ENCODE measurements around the gene D2HGDH.
"Not testable (repeated sequence)": the region's sequence is repeated elsewhere in the genome, so short reads cannot be mapped to it uniquely, and the experiment has no call there.

D2HGDH gene

GRCh38 chr2:241751152-241751551, 16.7 kb downstream of the D2HGDH start:
- DNase-seq: no peak

DNA sequence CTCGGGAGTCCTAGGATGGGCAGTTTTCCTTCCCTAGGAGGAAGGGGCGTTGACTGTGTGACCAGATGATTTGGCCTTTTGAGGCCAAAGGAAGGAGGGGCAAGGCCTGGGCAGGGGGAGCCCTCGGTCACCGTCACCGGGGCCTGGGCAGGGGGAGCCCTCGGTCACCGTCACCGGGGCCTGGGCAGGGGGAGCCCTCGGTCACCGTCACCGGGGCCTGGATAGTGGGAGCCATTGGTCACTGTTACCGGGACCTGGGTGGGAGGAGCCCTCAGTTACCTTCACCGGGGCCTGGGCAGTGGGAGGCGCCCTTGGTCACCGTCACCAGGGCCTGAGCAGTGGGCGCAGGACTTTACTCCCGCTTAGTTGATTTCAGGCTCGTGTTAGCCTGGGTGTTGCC, 17.3 kb downstream of the D2HGDH start:
- DNase-seq: no peak

GRCh38 chr2:241752253-241752652, 17.8 kb downstream of the D2HGDH start:
- no peak for DNase-seq

DNA sequence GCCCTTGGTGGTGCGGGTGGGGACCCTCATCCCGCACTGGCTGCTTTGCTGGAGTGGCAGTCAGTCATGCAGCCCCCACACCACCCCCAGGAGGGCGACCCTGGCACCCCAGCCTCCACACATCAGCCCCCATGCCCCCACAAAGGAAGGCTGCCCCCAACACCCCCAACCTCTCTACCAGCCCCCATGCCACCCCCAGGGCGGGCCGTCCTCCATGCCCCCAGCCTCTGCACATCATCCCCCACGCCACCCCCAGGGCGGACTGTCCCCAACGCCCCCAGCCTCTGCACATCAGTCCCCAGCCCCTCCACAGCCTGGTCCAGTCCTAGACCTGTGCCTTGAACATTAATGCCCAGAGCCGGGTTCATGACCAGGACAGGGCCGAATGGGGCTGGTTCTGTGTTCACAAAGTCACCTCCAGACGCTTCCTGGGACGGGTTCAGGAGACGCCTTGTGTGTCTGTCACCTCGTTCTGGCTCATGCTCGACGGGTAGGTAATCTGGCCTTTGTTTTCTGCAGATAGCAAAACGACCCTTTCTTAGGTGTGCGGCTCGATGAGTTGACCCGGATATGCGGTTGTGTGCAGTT, 18.4 kb downstream of the D2HGDH start:
- no peak for DNase-seq

DNA sequence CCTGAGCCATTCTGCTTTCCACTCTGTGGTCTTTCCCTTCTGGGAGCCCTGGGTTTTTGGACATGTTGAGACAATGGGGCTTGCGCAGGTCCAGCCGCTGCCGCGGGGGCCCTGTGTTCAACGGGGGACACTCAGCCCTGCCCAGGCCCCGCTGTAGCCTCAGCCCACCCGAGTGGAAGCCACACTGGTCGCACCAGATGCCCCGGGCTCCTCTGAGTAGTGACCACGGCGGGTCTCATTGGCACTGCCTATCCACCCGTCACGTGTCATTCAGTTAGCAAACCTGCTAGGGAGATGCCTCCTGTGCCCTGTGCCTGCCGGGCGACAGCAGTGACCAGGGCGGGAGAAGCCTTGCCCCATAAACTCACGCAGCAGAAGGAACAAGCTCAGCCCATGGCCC, 19.1 kb downstream of the D2HGDH start:
- DNase-seq: no peak

DNA sequence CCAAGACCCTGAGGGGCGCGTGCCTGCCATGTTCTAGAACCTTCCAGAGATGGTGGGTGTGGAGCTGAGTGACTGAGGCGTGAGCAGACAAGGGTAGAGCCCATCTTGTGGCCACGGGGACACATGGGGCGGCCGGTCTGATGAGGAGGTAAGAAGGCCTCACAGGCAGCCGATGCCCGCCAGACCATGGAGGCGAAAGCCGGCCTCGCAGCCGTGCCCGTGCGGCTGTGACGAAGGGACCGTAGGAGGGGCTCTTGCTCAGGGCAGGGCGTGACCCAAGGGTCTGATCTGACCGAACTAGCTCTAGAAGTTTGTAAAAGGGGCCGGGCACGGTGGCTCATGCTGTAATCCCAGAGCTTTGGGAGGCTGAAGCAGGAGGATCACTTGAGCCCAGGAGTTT, 19.6 kb downstream of the D2HGDH start:
- DNase-seq: no peak

- DNase-seq: no peak
Observed at GRCh38 chr2:241755166-241755565, 20.7 kb downstream of the D2HGDH start.

DNA sequence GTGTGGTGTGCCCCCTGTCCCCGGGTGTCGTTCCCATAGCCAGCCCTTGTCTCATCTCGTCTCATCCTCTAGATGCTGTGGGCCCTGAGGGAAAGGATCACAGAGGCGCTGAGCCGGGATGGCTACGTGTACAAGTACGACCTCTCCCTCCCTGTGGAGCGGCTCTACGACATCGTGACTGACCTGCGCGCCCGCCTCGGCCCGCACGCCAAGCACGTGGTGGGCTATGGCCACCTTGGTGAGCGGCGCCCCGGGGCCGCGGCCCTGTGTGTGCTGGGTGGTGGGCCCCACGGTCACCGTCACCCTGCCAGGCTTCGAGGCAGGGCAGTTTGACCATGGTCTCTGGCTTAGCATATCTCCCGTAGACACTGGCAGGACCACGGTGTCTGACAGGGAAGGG, 21.3 kb downstream of the D2HGDH start:
- no peak for DNase-seq

DNA sequence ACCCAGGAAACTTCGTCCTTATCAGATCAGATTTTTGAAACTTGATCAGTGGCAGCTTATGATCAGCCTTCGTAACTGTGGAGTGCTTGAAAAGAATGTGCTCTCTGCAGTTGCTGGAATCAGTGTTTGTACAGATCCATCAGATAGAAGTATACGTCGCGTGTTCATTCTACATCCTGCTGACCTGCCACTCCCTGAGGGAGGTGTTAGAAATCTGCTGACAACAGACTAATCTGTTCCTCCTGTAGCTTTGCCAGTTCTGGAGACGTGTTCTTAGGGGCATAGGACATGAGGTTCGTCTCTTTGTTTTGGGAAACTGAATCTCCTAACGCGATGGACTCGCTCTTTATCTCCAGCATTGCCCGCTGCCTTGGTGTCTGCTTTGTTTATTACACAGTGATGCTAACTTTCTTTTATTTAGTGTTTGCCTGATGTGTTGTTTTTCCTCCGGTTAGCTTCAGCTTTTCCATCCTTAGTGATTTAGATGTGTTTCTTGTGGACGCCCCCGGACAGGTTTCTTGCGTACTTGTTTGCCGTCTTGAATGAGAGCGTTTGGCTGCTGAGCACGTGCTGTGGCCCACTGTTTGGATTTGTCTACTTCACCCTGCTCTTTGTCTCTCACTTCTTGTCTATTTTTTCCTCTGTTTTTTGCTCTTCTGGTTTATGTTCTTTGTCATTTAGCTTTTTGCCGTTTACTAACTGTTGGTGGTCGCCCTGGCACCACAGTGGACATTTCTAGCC, 24.8 kb downstream of the D2HGDH start:
- no peak for DNase-seq

DNA sequence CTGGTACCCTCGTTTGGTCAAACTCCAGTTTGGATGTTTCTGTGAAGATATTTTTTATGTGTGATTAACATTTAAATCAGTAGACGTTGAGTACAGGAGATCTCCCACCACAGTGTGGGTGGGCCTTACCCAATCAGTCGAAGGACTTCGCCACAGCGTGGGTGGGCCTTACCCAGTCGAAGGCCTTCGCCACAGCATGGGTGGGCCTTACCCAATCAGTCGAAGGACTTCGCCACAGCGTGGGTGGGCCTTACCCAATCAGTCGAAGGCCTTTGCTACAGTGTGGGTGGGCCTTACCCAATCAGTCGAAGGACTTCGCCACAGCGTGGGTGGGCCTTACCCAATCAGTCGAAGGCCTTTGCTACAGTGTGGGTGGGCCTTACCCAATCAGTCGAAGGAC, 25.5 kb downstream of the D2HGDH start:
- not testable (repeated sequence) for DNase-seq

DNA sequence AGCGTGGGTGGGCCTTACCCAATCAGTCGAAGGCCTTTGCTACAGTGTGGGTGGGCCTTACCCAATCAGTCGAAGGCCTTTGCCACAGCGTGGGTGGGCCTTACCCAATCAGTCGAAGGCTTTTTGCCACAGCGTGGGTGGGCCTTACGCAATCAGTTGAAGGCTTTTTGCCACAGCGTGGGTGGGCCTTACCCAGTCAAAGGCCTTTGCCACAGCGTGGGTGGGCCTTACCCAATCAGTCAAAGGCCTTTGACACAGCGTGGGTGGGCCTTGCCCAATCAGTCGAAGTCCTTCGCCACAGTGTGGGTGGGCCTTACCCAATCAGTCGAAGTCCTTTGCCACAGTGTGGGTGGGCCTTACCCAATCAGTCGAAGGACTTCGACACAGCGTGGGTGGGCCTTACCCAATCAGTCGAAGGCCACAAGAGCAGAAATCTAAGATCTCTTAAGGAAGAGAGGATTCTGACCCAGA, 25.9 kb downstream of the D2HGDH start:
- DNase-seq: no peak

DNA sequence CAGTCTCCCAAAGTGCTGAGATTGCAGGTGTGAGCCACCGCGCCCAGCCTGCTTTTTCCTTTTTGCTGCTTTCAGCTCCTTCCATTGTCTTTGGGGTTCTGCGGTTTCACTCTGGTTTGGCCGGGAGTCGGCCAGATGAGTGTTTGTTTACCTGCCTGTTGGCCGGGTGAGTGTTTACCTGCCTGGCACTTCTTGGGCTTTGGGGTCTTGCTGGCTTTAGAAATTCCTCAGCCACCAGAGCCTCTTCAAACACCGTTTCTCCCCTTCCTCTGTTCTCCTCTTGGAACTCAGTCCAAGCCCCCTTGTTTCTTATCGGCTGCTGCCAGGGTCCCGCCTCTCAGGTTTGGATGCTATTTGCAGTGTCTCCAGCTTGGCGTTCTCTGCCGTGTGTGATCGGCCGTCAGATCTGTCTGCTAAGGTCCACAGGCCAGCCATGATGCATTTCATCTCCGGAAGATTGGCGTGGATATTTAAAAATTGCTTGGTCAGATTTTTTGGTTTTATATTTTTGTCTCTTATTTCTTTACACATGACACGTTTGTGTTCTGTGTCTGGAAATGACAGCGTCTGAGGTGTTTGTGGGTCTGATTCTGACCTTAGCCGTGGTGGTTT, 28.0 kb downstream of the D2HGDH start:
- no peak for DNase-seq

GRCh38 chr2:241762933-241763369, 28.5 kb downstream of the D2HGDH start:
- no peak for DNase-seq

DNA sequence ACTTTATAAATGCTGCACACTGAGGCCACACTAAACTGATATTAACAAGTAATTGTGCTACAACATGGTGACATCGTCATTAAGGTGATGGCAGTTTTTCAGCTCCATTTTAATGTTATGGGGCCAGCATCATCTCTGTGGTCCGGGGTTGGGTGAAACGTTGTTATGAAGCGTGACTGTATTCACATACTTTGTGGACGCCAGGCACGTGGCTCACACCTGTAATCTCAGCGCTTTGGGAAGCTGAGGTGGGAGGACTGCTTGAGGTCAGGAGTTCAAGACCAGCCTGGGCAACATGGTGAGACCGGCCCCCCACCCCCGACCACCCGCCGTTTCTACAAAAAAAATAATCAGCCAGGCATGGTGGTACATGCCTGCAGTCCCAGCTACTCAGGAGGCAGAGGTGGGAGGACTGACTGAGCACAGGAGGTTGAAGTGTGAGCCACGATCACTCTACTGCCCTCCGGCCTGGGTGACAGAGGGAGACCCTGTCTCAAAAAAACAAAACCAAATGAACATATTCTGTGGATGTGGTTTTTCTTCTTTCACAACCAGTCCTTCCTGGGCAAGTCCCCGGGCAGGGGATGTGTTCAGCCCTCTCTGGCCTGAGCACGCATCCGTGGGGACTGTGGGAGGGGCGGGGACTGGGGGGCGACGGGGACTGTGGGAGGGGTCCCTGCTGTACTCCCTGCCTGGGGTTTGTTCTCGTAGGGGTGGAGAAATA, 29.3 kb downstream of the D2HGDH start:
- no peak for DNase-seq

GRCh38 chr2:241764275-241765241, 30.1 kb downstream of the D2HGDH start:
- no peak for DNase-seq

DNA sequence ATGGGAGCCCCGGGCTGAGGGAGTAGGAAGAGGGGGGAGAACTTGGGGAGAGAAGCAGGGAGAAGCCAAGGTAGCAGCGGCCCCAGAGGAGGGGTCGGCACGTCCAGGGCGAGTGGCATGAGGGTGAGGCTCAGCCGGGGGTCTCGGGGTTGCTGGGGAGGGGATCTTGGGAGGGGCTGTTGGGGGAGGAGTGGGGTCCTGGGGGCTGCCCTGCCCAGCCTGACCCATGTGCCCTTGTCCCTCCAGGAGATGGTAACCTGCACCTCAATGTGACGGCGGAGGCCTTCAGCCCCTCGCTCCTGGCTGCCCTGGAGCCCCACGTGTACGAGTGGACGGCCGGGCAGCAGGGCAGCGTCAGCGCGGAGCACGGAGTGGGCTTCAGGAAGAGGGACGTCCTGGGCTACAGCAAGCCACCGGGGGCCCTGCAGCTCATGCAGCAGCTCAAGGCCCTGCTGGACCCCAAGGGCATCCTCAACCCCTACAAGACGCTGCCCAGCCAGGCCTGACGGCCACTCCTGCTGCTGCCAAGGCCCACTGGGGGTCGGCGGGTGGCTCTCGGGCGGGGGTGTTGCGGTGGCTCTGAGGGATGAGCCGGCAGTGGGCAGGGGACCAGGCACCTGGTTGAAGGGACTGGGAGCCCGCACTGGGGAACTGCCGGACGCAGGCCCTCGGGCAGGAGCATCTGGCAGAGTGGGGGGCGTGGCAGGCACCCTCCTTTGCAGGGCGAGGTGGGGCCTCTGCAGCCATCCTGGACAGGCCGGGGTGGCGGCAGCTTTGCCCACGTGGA, 33.2 kb downstream of the D2HGDH start:
- no peak for DNase-seq

- no peak for DNase-seq
Observed at GRCh38 chr2:241768251-241768711, 33.9 kb downstream of the D2HGDH start.

GRCh38 chr2:241768850-241769249, 34.4 kb downstream of the D2HGDH start:
- no peak for DNase-seq

GRCh38 chr2:241769819-241770184, 35.4 kb downstream of the D2HGDH start:
- no peak for DNase-seq

GRCh38 chr2:241770185-241770935, 35.9 kb downstream of the D2HGDH start:
- no peak for DNase-seq

- no peak for DNase-seq
Observed at GRCh38 chr2:241770936-241771285, 36.5 kb downstream of the D2HGDH start.
